Glutamatergic neuron (in vitro differentiated cells): ENCODE results near the gene FAM53B. TPM values are rescaled to one million over a fixed set of nuclear protein-coding genes. Genes with fewer than 3 reads are reported as not detected.
A peak's percentile ranks its signal among the peaks of the same experiment; 100 is the strongest.

Experiments
- DNase-seq: peaks from one replicate; pipeline ENCODE4 v3.0.0; 2022
- H3K27ac Mint-ChIP-seq: one replicate; pipeline ENCODE4 v1.8.0; 2020; ENCODE audit warnings: mild to moderate bottlenecking, mixed read lengths, inconsistent platforms; ENCODE audit not compliant: unreplicated experiment
- H3K27me3 Mint-ChIP-seq: one replicate; pipeline ENCODE4 v1.8.0; 2020; ENCODE audit warnings: mild to moderate bottlenecking, moderate library complexity, mixed read lengths, inconsistent platforms; ENCODE audit not compliant: unreplicated experiment
- H3K36me3 Mint-ChIP-seq: one replicate; pipeline ENCODE4 v1.8.0; 2020; ENCODE audit warnings: mild to moderate bottlenecking, mixed read lengths, inconsistent platforms; ENCODE audit not compliant: unreplicated experiment
- H3K4me1 Mint-ChIP-seq: one replicate; pipeline ENCODE4 v1.8.0; 2020; ENCODE audit warnings: mild to moderate bottlenecking, low read depth, mixed read lengths, inconsistent platforms; ENCODE audit not compliant: unreplicated experiment
- H3K4me3 Mint-ChIP-seq: one replicate; pipeline ENCODE4 v1.8.0; 2020; ENCODE audit warnings: mild to moderate bottlenecking, mixed read lengths, inconsistent platforms; ENCODE audit not compliant: unreplicated experiment
- H3K9me3 Mint-ChIP-seq: one replicate; pipeline ENCODE4 v1.8.0; 2020; ENCODE audit warnings: mild to moderate bottlenecking, moderate library complexity, mixed read lengths, inconsistent platforms; ENCODE audit not compliant: unreplicated experiment
- total RNA-seq: library from RNA; stranded (reverse); fragmentation: NEBNext Ultra II Directional; extraction: Animal tissue kit (Norgen Biotek cat#: 25700); gene quantifications from one replicate; pipeline ENCODE4 v1.2.1, GENCODE V29; 2021; ENCODE audit not compliant: unreplicated experiment
- TF ChIP-seq, protein P1 (sequence below): fragments of 200-600 bp; sonication (generic); IDR thresholded peaks from one replicate; pipeline ENCODE4 v1.5.0; 2021; ENCODE audit not compliant: partially characterized antibody, unreplicated experiment

FAM53B gene
- total RNA-seq, 1 donor from 2014 or later: 30.5 TPM

DNA sequence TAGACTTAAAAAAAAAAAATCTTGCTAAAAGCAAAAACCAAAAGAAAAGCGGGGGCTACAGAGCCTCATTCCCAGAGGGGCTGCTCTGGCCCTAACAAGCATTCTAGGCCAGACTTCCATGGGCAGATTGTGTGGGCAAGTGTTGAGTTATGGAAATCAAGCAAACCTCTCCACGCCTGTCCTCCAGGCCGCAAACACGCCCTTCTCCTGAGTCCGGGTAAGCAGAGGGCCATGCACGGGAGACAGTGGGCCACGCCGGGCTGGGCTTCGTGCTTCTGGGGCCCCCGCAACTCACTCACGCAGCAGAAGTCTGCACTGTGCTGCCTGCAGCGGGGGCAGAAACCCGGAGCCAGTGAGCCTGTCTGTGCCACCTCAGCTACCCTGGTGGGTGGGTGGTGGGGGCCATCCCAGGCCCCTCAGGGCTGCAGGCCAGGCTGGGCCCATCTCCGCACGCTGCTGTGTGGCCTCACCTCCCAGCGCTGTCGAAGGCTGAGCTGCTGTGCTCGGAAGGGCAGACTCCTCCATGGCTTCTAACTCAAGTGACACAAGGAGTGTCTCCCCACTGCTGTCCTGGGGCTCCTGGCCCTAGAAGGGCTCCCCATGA is 125.6 kb downstream of the FAM53B start:
- Mint-ChIP-seq H3K36me3 (no peaks in the 10 kb centered on the region), H3K4me3 (no peak overlapping the region), H3K4me1 (peaks cover 14% of the 10 kb centered on the region), H3K27me3 (peaks cover under 1% of the 10 kb centered on the region), H3K27ac (no peak overlapping the region), H3K9me3 (peaks cover 3% of the 10 kb centered on the region)
- TF ChIP-seq, protein P1, sequence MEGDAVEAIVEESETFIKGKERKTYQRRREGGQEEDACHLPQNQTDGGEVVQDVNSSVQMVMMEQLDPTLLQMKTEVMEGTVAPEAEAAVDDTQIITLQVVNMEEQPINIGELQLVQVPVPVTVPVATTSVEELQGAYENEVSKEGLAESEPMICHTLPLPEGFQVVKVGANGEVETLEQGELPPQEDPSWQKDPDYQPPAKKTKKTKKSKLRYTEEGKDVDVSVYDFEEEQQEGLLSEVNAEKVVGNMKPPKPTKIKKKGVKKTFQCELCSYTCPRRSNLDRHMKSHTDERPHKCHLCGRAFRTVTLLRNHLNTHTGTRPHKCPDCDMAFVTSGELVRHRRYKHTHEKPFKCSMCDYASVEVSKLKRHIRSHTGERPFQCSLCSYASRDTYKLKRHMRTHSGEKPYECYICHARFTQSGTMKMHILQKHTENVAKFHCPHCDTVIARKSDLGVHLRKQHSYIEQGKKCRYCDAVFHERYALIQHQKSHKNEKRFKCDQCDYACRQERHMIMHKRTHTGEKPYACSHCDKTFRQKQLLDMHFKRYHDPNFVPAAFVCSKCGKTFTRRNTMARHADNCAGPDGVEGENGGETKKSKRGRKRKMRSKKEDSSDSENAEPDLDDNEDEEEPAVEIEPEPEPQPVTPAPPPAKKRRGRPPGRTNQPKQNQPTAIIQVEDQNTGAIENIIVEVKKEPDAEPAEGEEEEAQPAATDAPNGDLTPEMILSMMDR: no peak
- no peak for DNase-seq

DNA sequence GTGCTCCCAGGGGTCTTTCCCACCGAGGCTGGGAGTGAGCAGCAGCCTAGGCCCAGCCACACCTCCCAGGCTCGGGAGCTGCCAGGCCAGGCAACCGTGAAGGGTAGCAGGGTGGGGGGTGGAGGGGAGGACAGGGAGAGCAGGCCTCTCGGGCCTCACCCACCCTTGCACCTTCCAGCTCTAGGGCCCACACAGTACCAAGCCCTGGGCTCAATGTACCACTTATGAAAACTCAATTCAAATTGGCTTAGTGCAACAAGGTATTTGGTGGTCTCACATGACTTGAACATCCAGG is 127.4 kb downstream of the FAM53B start:
- peaks cover 9% of the 10 kb centered on the region for H3K4me1 Mint-ChIP-seq
- peaks cover 2% of the 10 kb centered on the region for H3K27me3 Mint-ChIP-seq
- peaks cover 3% of the 10 kb centered on the region for H3K9me3 Mint-ChIP-seq
- no peak overlapping the region for H3K4me3 Mint-ChIP-seq
- H3K27ac Mint-ChIP-seq: peak overlapping the region; percentile 52
- TF ChIP-seq, protein P1: no peak
- no peak for DNase-seq
- no peaks in the 10 kb centered on the region for H3K36me3 Mint-ChIP-seq

DNA sequence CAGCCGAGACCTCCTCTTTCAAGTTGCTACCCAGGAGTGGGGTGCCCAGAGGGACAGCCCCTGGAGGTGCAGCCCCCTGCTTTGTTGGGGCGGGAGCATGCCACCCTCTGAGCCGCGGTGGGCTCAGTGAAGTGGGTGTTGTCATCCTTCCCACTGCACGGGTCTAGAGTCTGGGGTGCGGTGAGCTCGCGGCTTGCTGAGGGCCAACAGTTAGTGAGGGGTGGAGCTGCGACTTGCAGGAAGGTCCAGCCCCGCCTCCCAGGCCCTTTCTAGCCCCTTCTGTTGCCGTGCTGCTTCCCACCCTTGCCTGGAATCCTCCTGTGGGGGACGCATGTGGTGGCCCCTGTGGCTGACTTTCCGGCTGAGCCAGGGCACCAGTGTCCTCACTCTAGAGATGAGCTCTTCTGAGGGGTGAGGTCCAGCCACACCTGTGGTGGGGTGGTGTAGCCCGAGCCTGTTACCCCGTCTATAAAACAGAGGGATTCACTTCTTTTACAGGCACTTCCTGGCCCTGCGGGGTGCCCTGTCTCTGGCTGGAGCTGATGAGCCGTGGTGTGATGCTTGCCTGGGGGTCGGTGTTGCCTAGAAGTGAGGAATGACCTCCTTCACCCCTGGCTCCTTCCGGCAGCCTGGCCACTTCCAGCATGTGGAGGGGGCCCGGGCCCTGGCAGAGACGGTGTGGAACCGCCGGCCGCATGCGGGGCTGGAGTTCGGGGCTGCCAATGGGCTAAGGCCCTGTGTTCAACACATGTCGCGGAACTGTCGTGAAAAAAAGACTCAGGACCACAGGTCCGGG is 127.9 kb downstream of the FAM53B start:
- Mint-ChIP-seq H3K36me3 (no peaks in the 10 kb centered on the region), H3K27ac (no peak overlapping the region), H3K4me3 (no peak overlapping the region), H3K4me1 (peaks cover 6% of the 10 kb centered on the region), H3K9me3 (peaks cover 1% of the 10 kb centered on the region), H3K27me3 (peaks cover 2% of the 10 kb centered on the region)
- TF ChIP-seq, protein P1: no peak
- no peak for DNase-seq

DNA sequence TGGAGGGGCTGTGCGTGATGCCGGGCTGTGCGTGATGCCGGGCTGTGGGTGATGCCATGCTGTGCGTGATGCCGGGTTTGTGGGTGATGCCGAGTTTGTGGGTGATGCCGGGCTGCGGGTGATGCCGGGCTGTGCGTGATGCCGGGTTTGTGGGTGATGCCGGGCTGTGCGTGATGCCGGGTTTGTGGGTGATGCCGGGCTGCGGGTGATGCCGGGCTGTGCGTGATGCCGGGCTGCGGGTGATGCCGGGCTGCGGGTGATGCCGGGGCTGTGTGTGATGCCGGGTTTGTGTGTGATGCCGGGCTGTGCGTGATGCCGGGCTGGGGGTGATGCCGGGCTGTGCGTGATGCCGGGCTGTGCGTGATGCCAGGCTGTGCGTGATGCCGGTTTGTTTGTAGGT is 128.9 kb downstream of the FAM53B start:
- Mint-ChIP-seq H3K4me1 (peaks cover 6% of the 10 kb centered on the region), H3K4me3 (no peak overlapping the region), H3K27me3 (peaks cover 2% of the 10 kb centered on the region), H3K36me3 (no peaks in the 10 kb centered on the region), H3K27ac (no peak overlapping the region), H3K9me3 (peaks cover 1% of the 10 kb centered on the region)
- no peak for DNase-seq
- TF ChIP-seq, protein P1: no peak

DNA sequence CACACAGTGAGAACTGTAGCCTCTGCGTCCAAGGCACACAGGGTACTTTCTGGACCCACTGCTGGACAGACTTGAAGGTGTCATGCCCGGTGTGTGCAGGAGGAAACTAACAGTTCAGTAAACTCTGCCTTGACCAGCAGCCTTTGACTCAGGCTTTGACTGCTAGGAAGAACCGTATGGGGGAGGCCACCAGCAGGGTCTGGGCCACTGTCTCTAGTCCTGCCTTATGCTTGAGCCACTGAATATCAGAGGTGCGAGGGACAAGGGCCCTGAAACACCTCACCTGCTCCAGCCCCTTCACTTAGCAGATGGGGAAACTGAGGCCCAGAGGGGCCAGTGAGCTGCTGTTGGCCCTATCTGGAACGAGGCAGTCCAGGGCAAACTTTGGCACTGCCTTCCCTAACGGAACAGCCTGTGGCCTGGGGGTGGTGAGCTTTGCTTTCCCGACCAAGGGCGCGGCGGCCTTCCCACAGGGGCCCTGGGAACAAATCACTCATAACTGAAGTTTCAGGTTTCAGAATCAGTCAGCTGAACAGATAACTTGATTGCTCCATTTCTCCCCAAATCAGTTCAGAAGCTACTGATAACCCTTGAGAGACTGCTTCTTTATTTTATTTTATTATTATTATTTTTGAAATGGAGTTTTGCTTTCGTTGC is 130.0 kb downstream of the FAM53B start:
- Mint-ChIP-seq H3K4me3 (no peak overlapping the region), H3K27me3 (peaks cover 7% of the 10 kb centered on the region), H3K9me3 (no peaks in the 10 kb centered on the region), H3K36me3 (no peaks in the 10 kb centered on the region), H3K27ac (no peak overlapping the region), H3K4me1 (peaks cover 2% of the 10 kb centered on the region)
- TF ChIP-seq, protein P1: no peak
- no peak for DNase-seq
